ENCODE measurements around the gene CORO1C.

DNA sequence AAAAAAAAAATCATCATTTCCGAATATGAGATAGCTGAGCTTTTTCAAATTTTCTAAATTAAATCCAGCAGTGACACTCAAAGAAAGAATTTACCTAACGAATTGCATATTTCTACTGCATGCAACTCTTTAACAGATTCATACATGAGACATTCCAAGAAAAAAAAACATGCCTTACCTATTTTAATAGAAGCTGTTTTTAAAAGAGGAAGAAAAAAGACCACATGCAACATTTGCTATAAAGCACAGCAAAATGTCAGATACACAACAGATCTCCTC lies 18.5 kb downstream of the CORO1C start:
- TF ChIP-seq, protein P1, sequence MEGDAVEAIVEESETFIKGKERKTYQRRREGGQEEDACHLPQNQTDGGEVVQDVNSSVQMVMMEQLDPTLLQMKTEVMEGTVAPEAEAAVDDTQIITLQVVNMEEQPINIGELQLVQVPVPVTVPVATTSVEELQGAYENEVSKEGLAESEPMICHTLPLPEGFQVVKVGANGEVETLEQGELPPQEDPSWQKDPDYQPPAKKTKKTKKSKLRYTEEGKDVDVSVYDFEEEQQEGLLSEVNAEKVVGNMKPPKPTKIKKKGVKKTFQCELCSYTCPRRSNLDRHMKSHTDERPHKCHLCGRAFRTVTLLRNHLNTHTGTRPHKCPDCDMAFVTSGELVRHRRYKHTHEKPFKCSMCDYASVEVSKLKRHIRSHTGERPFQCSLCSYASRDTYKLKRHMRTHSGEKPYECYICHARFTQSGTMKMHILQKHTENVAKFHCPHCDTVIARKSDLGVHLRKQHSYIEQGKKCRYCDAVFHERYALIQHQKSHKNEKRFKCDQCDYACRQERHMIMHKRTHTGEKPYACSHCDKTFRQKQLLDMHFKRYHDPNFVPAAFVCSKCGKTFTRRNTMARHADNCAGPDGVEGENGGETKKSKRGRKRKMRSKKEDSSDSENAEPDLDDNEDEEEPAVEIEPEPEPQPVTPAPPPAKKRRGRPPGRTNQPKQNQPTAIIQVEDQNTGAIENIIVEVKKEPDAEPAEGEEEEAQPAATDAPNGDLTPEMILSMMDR (IDR thresholded peaks at IDR 0.05; ENCODE audit: low read depth, low read length): no peak
- no peak for TF ChIP-seq EZH2phosphoT487 (IDR thresholded peaks at IDR 0.05; ENCODE audit: low read depth)
